Caco-2 (cell line): Measurements from ENCODE around the gene CACNA2D2. TPM values are rescaled to one million over a fixed set of nuclear protein-coding genes. Genes with fewer than 3 reads are reported as not detected.

Source experiments
- BruUV-seq: library from RNA; stranded (reverse); fragments of 400-500 nt; replicated peaks from 2 replicates; lab custom pipeline; 2021; lab: Mats Ljungman, UMichigan
- CTCF ChIA-PET: fragments of 300-600 bp; sonication (Branson Sonifier 250); formaldehyde crosslinking; loops from one replicate; lab custom pipeline; 2022; ENCODE audit warnings: antibody characterized with exemption; lab: Charles Lee
- POLR2A ChIA-PET: fragments of 300-600 bp; sonication (Branson Sonifier 250); formaldehyde crosslinking; loops from one replicate; lab custom pipeline; 2022; ENCODE audit warnings: antibody characterized with exemption; lab: Charles Lee
- DNase-seq, 2 experiments: peaks; one replicate each; pipeline versions ENCODE4 v3.0.0 to v3.0.0-alpha.2; 2020 to 2022
- H3K27me3 ChIP-seq: replicated peaks from 2 replicates; pipeline ENCODE4 v1.6.0; 2011; ENCODE audit warnings: low read length; ENCODE audit not compliant: control insufficient read depth, insufficient read depth
- H3K36me3 ChIP-seq: 2 replicates; pipeline ENCODE4 v1.5.1; 2011; ENCODE audit warnings: low read length; ENCODE audit not compliant: control insufficient read depth, insufficient read depth
- H3K4me1 ChIP-seq: fragments of 250-450 bp; sonication (Bioruptor Pico); 2 replicates; pipeline ENCODE4 v1.5.1; 2020; ENCODE audit warnings: mild to moderate bottlenecking
- H3K4me3 ChIP-seq: 2 replicates; pipeline ENCODE4 v1.5.1; 2011; ENCODE audit warnings: low read depth, mild to moderate bottlenecking, control low read depth, low read length
- H3K9me3 ChIP-seq: fragments of 250-450 bp; sonication (Bioruptor Pico); 2 replicates; pipeline ENCODE4 v1.5.1; 2020; ENCODE audit warnings: mild to moderate bottlenecking, moderate library complexity
- H3K27ac Mint-ChIP-seq: one replicate; pipeline ENCODE4 v1.8.0; 2022; ENCODE audit warnings: mixed read lengths; ENCODE audit not compliant: unreplicated experiment
- H3K27me3 Mint-ChIP-seq: one replicate; pipeline ENCODE4 v1.8.0; 2022; ENCODE audit warnings: mixed read lengths; ENCODE audit not compliant: insufficient read depth, unreplicated experiment
- H3K36me3 Mint-ChIP-seq: one replicate; pipeline ENCODE4 v1.8.0; 2022; ENCODE audit warnings: mild to moderate bottlenecking, mixed read lengths; ENCODE audit not compliant: insufficient read depth, unreplicated experiment
- H3K4me1 Mint-ChIP-seq: one replicate; pipeline ENCODE4 v1.8.0; 2022; ENCODE audit warnings: low read depth, mixed read lengths; ENCODE audit not compliant: unreplicated experiment
- H3K4me3 Mint-ChIP-seq: one replicate; pipeline ENCODE4 v1.8.0; 2022; ENCODE audit warnings: mild to moderate bottlenecking, moderate library complexity, mixed read lengths; ENCODE audit not compliant: unreplicated experiment
- H3K9me3 Mint-ChIP-seq: one replicate; pipeline ENCODE4 v1.8.0; 2022; ENCODE audit warnings: mixed read lengths; ENCODE audit not compliant: unreplicated experiment
- intact Hi-C: fragments of 100-400 bp; cut with micrococcal nuclease; formaldehyde crosslinking; loops from one replicate; pipeline ENCODE4 v1.10.0; 2022; ENCODE audit not compliant: unreplicated experiment
- total RNA-seq: library from RNA; stranded (reverse); gene quantifications from 2 replicates; pipeline ENCODE4 v1.2.3, GENCODE V29; 2022
- TF ChIP-seq, protein P1 (sequence below), 2 experiments: fragments of 200-600 bp in 1 of 2; IDR thresholded peaks; 1 replicate in 1 of 2; 2 replicates in 1 of 2; pipeline versions ENCODE4 v1.5.1 to v1.8.0; 2011 to 2022; ENCODE audit warnings: antibody characterized with exemption in 1 of 2, control low read depth in 1 of 2, inconsistent platforms in 1 of 2, low read depth in 1 of 2, low read length in 1 of 2, mild to moderate bottlenecking in 1 of 2, moderate library complexity in 1 of 2; ENCODE audit not compliant: insufficient read depth in 1 of 2, severe bottlenecking in 1 of 2, unreplicated experiment in 1 of 2

CACNA2D2 gene
- total RNA-seq, 1 experiment from 2014 or later: 0.25 TPM

DNA sequence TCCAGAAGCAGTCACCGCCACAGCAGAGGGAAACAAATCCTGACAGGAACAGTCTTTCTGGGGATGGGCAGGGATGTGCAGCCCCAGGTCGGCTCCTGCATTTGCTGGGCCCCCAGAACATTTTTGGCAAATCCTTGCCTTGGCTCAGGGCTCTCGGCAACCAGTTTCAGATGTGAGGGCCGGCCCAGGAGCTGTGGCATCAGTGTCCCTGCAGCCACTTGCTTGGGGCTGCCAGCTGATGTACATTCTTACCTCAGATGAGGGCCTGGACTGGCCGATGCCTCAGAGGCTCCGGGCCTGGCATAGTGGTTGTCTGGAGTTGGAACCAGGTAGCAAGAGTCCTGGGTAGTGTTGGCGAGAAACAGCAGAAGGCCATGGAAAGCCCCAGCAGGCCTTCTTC is 148.6 kb downstream of the CACNA2D2 start:
- BruUV-seq: no TSS peak
- Histone ChIP-seq H3K4me1 (peaks cover 25% of the 10 kb centered on the region), H3K36me3 (peaks cover 1% of the 10 kb centered on the region; the same call in 1 of the 2 replicates), H3K4me3 (no peak overlapping the region), H3K9me3 (no peaks in the 10 kb centered on the region), H3K27me3 (no peaks in the 10 kb centered on the region)
- peaks cover 46% of the 10 kb centered on the region for H3K36me3 Mint-ChIP-seq
- TF ChIP-seq, protein P1, sequence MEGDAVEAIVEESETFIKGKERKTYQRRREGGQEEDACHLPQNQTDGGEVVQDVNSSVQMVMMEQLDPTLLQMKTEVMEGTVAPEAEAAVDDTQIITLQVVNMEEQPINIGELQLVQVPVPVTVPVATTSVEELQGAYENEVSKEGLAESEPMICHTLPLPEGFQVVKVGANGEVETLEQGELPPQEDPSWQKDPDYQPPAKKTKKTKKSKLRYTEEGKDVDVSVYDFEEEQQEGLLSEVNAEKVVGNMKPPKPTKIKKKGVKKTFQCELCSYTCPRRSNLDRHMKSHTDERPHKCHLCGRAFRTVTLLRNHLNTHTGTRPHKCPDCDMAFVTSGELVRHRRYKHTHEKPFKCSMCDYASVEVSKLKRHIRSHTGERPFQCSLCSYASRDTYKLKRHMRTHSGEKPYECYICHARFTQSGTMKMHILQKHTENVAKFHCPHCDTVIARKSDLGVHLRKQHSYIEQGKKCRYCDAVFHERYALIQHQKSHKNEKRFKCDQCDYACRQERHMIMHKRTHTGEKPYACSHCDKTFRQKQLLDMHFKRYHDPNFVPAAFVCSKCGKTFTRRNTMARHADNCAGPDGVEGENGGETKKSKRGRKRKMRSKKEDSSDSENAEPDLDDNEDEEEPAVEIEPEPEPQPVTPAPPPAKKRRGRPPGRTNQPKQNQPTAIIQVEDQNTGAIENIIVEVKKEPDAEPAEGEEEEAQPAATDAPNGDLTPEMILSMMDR (IDR thresholded peaks at IDR 0.05; ENCODE audit: insufficient read depth in 1 of 2, low read depth in 1 of 2, low read length in 1 of 2, severe bottlenecking in 1 of 2, unreplicated experiment in 1 of 2): no peak
- ChIA-PET POLR2A (no interaction called here), CTCF (no interaction called here)
- intact Hi-C loops: loop anchor here (5.0 kb wide), 1 partner anchor 257 kb away; the partner anchor contains the start of gene CISH
- DNase-seq: no peak
- peaks cover 11% of the 10 kb centered on the region for H3K4me1 Mint-ChIP-seq
- no peaks in the 10 kb centered on the region for H3K27me3 Mint-ChIP-seq
- H3K4me3 Mint-ChIP-seq: no peak overlapping the region
- H3K27ac Mint-ChIP-seq: no peak overlapping the region
- no peaks in the 10 kb centered on the region for H3K9me3 Mint-ChIP-seq

- peaks cover 11% of the 10 kb centered on the region for H3K4me1 Mint-ChIP-seq
- ChIA-PET POLR2A (interaction anchor here (0.6 kb wide), 1 partner anchor 198 kb away, joined by 3 read pairs; no protein-coding TSS in a partner anchor), CTCF (interaction anchor here (1.0 kb wide), 1 partner anchor 17 kb away, joined by 3 read pairs; no protein-coding TSS in a partner anchor)
- H3K27me3 Mint-ChIP-seq: no peaks in the 10 kb centered on the region
- peaks cover 44% of the 10 kb centered on the region for H3K36me3 Mint-ChIP-seq
- peaks cover 25% of the 10 kb centered on the region for H3K4me1 ChIP-seq
- peaks cover 1% of the 10 kb centered on the region; the same call in 1 of the 2 replicates for H3K36me3 ChIP-seq
- TF ChIP-seq, protein P1 (IDR thresholded peaks at IDR 0.05; ENCODE audit: insufficient read depth in 1 of 2, low read depth in 1 of 2, low read length in 1 of 2, severe bottlenecking in 1 of 2, unreplicated experiment in 1 of 2): no peak
- no peak overlapping the region for H3K4me3 ChIP-seq
- no peaks in the 10 kb centered on the region for H3K9me3 ChIP-seq
- no peaks in the 10 kb centered on the region for H3K9me3 Mint-ChIP-seq
- BruUV-seq: no TSS peak
- no peak for DNase-seq
- H3K27ac Mint-ChIP-seq: no peak overlapping the region
- no peak overlapping the region for H3K4me3 Mint-ChIP-seq
- H3K27me3 ChIP-seq: no peaks in the 10 kb centered on the region
- intact Hi-C loops: loop anchor here (5.0 kb wide), 1 partner anchor 258 kb away; the partner anchor contains the start of gene CISH
Observed at GRCh38 chr3:50354186-50354764, 149.2 kb downstream of the CACNA2D2 start.

DNA sequence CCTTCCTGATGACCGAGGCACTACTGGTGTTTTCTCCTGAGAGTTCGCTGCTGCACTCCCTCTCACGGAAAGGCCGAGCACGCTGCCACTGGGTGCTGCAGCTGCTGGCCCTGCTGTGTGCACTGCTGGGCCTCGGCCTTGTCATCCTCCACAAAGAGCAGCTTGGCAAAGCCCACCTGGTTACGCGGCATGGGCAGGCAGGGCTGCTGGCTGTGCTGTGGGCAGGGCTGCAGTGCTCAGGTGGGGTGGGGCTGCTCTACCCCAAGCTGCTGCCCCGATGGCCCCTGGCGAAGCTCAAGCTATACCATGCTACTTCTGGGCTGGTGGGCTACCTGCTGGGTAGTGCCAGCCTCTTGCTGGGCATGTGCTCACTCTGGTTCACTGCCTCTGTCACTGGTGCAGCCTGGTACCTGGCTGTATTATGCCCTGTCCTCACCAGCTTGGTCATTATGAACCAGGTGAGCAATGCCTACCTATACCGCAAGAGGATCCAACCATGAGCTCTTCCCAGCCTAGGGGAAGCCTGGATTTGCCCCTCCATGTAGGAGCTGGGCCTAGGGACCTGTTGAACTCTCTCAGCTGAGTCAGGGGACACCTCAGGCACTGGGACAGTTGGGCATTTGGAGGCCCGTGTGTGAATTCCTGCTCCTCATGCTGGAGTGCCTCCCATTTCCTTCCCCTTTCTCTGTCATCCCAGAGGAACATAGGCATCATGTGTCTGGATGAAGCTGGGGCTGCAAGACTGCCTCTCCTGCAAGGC is 150.0 kb downstream of the CACNA2D2 start:
- peaks cover 21% of the 10 kb centered on the region for H3K4me1 ChIP-seq
- TF ChIP-seq, protein P1 (IDR thresholded peaks at IDR 0.05; ENCODE audit: insufficient read depth in 1 of 2, low read depth in 1 of 2, low read length in 1 of 2, severe bottlenecking in 1 of 2, unreplicated experiment in 1 of 2): no peak
- Mint-ChIP-seq H3K27me3 (no peaks in the 10 kb centered on the region), H3K9me3 (no peaks in the 10 kb centered on the region), H3K4me3 (no peak overlapping the region), H3K4me1 (peaks cover 8% of the 10 kb centered on the region), H3K27ac (no peak overlapping the region), H3K36me3 (peaks cover 39% of the 10 kb centered on the region)
- no peaks in the 10 kb centered on the region for H3K27me3 ChIP-seq
- ChIA-PET POLR2A (no interaction called here), CTCF (interaction anchor here (0.5 to 1.0 kb wide), 4 partner anchors 16 to 258 kb away, joined by 3 to 10 read pairs (median 3); no protein-coding TSS in a partner anchor)
- no TSS peak for BruUV-seq
- DNase-seq: no peak
- peaks cover 4% of the 10 kb centered on the region; the same call in 1 of the 2 replicates for H3K36me3 ChIP-seq
- intact Hi-C loops: loop anchor here (5.0 kb wide), 1 partner anchor 259 kb away; the partner anchor contains the start of gene CISH
- H3K9me3 ChIP-seq: no peaks in the 10 kb centered on the region
- no peak overlapping the region for H3K4me3 ChIP-seq
